ENCODE measurements around the gene PER1.
A peak's percentile ranks its signal among the peaks of the same experiment; 100 is the strongest.

Gene PER1

GRCh38 chr17:8140065-8141029 lies 11.9 kb downstream of the PER1 start:
- no peak for DNase-seq

- peak; percentile 87 for DNase-seq
These were observed 13.4 kb downstream of the PER1 start for GRCh38 chr17:8138672-8139371.

GRCh38 chr17:8138374-8138671 lies 13.9 kb downstream of the PER1 start:
- DNase-seq, result no peak

- no peak for DNase-seq
These were observed 14.4 kb downstream of the PER1 start for GRCh38 chr17:8137645-8138373.

- no peak for DNase-seq
These were observed 18.3 kb downstream of the PER1 start for GRCh38 chr17:8133941-8134340.

GRCh38 chr17:8133399-8133798 lies 18.8 kb downstream of the PER1 start:
- no peak for DNase-seq

GRCh38 chr17:8131844-8132441 lies 20.3 kb downstream of the PER1 start:
- DNase-seq, result no peak

GRCh38 chr17:8128125-8128784 lies 23.9 kb downstream of the PER1 start:
- no peak for DNase-seq

GRCh38 chr17:8126491-8127066 lies 25.6 kb downstream of the PER1 start:
- DNase-seq, result peak; percentile 59

- no peak for DNase-seq
These were observed 26.2 kb downstream of the PER1 start for GRCh38 chr17:8125947-8126490.

- DNase-seq, result no peak
These were observed 26.9 kb downstream of the PER1 start for GRCh38 chr17:8125154-8125946.

GRCh38 chr17:8124350-8125153 lies 27.7 kb downstream of the PER1 start:
- no peak for DNase-seq

GRCh38 chr17:8123695-8124349 lies 28.4 kb downstream of the PER1 start, which contains the start of gene HES7:
TSS of gene HES7 (minus strand) at chr17:8124106. CDS start at chr17:8124084, 22 bp downstream.
- peak; percentile 38 for DNase-seq

- DNase-seq, result no peak
These were observed 29.1 kb downstream of the PER1 start for GRCh38 chr17:8122924-8123694.

- DNase-seq, result no peak
These were observed 29.7 kb downstream of the PER1 start for GRCh38 chr17:8122422-8122923.

- DNase-seq, result peak; percentile 27
These were observed 30.4 kb downstream of the PER1 start for GRCh38 chr17:8121681-8122421.

- no peak for DNase-seq
These were observed 30.9 kb downstream of the PER1 start for GRCh38 chr17:8121407-8121680.

Data from NCI-H510A (cell line).